NCI-H1092 (cell line): ENCODE results near the gene SEC22B.
"Not testable (repeated sequence)": the region's sequence is repeated elsewhere in the genome, so short reads cannot be mapped to it uniquely, and the experiment has no call there.

ENCODE experiments used
- DNase-seq: peaks from one replicate; lab custom pipeline; 2025; lab: John Stamatoyannopoulos, UW

The SEC22B gene

GRCh38 chr1:120113134-120113533 lies 63.2 kb downstream of the SEC22B start:
- DNase-seq = not testable (repeated sequence)

DNA sequence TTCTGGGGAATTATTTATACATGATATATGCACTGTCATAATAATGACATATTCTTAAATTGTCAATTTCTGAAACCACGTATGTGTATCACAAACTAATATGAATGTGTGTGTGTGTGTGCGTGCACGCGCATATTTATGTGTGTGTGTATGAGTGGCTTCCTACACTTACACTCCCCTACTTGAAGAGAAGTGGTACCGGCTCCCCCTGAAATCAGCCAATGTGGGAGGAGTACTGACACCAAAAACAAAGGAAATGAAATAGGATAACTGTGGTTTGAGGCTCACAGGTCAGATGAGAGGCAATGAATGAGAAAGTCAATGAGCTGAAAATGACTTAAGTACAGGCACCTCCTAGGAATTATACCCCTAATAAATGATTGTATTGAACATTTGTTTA lies 64.1 kb downstream of the SEC22B start:
- DNase-seq = not testable (repeated sequence)

DNA sequence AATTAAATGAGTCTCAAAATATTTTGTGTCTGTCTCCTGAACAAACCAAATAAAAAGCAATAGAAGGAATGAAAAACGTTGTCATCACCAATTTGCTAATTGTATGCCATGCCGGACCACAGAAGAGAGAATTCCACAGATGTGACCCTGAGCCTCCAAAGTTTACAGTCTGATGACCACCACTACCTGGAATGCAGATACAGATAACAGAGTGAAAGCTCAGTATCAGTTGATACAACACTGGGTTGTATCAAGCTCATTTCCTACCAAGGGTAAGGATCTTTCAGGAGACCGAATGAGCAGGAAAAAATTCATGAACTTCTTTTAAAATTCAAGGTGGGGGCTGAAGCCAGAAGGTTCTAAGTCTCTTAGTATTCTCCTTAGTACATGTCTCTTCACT lies 64.5 kb downstream of the SEC22B start:
- DNase-seq = not testable (repeated sequence)

DNA sequence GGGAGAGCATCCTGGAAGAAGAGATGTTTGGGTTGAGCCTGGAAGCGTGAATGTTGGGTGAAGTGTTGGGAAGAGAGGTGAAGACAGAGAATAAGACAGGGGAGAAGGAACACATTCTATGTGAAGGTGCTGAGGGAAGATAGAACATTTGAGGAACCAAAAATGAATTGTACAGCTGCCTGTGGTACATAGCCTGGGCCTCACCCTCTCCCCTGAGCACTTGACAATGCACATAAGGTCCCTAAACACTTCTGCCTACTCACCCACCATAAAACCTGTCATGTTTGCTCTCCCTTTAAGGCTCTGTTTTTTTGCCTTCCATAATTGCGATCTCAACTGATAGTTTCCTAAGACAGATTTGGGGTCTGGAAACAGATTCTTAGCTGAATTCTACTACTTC lies 65.3 kb downstream of the SEC22B start:
- not testable (repeated sequence) for DNase-seq

DNA sequence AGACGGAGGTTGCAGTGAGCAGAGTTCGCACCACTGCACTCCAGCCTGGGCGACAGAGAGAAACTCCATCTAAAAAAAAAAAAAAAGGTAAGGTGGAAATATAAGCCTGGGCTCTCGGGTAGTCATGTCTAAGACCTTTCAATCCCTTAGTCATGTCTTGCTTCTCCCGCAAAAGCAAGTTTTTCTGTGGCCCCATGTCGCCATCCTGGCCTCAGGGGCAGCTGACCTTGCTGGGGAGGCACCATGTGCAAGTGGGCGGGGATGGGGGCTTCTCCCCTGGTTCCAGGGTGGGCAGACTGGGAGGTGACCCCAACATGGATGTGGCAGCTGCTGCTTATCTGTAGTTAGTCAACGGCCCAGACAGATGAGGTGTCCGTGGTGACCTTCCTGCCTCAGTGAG lies 66.7 kb downstream of the SEC22B start:
- not testable (repeated sequence) for DNase-seq

GRCh38 chr1:120109180-120109579 lies 67.1 kb downstream of the SEC22B start:
- DNase-seq = not testable (repeated sequence)

DNA sequence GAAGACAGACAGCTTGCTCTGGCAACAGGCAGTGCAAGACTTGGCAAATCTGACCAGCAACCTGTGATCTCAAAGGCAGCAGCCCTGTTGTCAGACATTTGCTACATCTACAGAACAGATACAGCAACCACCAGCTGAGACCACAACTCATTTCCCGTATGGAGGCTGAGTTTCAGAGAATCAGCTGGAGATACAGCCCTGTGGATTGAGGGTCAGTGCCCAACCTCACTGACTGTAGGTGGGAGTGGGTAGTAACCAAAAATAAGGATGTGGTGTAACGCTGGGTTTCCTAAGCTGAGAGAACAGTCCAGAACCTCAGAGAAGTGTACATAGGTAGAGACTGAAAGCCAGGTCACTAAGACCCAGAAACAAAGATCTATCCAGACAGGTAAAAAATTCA lies 71.0 kb downstream of the SEC22B start:
- DNase-seq = not testable (repeated sequence)

DNA sequence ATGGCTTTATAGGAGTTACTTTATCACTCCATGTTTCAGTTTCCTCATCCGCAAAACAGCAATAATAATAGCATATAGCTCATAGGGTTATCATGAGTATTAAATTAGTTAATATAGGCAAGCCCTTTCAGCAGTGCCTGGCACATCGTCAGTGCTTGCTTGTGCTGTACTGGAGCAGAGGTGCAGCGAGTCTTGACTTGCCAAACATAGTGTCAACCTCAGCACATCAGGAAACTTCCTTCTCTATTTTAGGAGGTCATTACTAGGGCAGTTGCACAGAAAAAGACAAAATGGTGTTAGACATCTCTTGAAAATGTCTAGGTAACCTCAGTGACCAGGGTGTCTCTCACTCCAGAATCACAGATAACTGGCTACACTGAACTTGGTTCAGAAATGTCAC lies 72.6 kb downstream of the SEC22B start:
- not testable (repeated sequence) for DNase-seq

DNA sequence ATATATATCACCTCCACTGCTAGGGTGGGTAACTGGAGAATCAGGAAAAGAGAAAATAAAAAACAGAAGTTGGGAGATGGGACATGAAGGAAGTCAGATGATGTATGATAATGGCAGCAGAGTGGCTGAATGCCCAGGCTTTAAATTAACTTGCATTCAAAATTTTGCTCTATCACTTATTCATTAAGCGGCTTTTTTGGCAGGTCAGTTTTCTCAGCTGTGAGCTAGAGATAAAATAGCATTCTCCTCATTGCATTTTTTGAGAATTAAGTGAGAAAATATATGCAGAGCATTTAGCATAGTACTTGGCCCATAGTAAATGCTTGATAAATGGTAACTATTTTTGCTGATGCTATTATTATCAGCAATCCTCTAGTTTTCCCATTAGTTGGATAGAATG lies 74.7 kb downstream of the SEC22B start:
- DNase-seq = not testable (repeated sequence)
